Activated naive CD4-positive, alpha-beta T cell treated with anti-CD3 and anti-CD28 coated beads for 36 hours (primary cell): Measurements from ENCODE around the gene C2orf81. TPM values are rescaled to one million over a fixed set of nuclear protein-coding genes. Genes with fewer than 3 reads are reported as not detected.
"Not testable (repeated sequence)": the region's sequence is repeated elsewhere in the genome, so short reads cannot be mapped to it uniquely, and the experiment has no call there.

Source experiments
- CTCF ChIA-PET: fragments of 350-600 bp; sonication (Branson Sonifier 250); formaldehyde crosslinking; loops from one replicate; lab custom pipeline; 2021; ENCODE audit warnings: antibody characterized with exemption; lab: Charles Lee
- DNase-seq: peaks from one replicate; pipeline ENCODE4 v3.0.0-alpha.2; 2020
- H3K27ac Mint-ChIP-seq: one replicate; pipeline ENCODE4 v1.8.0; 2021; ENCODE audit warnings: mild to moderate bottlenecking, mixed read lengths
- H3K27me3 Mint-ChIP-seq: one replicate; pipeline ENCODE4 v1.8.0; 2021; ENCODE audit warnings: low read depth, mixed read lengths
- H3K36me3 Mint-ChIP-seq: one replicate; pipeline ENCODE4 v1.8.0; 2021; ENCODE audit warnings: low read depth, mixed read lengths
- H3K4me1 Mint-ChIP-seq: one replicate; pipeline ENCODE4 v1.8.0; 2021; ENCODE audit warnings: low read depth, mixed read lengths
- H3K4me3 Mint-ChIP-seq: one replicate; pipeline ENCODE4 v1.8.0; 2021; ENCODE audit warnings: mild to moderate bottlenecking, moderate library complexity, mixed read lengths
- H3K9me3 Mint-ChIP-seq: one replicate; pipeline ENCODE4 v1.8.0; 2021; ENCODE audit warnings: mixed read lengths
- intact Hi-C: fragments of 100-400 bp; cut with micrococcal nuclease; formaldehyde crosslinking; loops from one replicate; pipeline ENCODE4 v1.15.1; 2023
- total RNA-seq, 2 experiments: library from RNA; stranded (reverse); gene quantifications; one replicate each; pipeline ENCODE4 v1.2.3, GENCODE V29; 2021

Gene C2orf81
- total RNA-seq, 2 experiments from 2014 or later = 2.6 to 3.4 TPM

DNA sequence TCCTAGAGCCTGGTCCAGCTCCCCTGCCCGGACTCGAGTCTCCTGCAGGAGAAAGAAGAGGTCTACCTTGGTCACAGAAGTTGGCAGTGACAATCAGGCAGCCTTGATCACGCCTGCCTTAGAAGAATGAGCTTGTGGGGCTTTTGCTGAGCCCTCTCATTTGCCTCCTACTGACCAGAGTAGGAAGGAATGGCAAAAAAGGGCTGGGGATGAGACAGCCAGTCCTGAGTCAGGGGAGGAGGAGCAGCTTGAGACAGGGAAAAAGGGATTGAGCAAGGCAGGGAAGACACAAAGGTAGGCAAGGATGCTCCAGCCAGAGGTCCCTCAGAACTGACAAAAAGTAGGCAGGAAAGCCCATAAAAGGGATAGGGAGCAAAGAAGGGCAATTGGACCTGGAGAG, 6.1 kb upstream of the C2orf81 start:
- H3K9me3 Mint-ChIP-seq = no peaks in the 10 kb centered on the region
- no peaks in the 10 kb centered on the region for H3K36me3 Mint-ChIP-seq
- peaks cover 6% of the 10 kb centered on the region for H3K4me1 Mint-ChIP-seq
- no peaks in the 10 kb centered on the region for H3K27me3 Mint-ChIP-seq
- intact Hi-C loops = no loop called here
- CTCF ChIA-PET = interaction anchor here (1.3 to 1.7 kb wide), 2 partner anchors 13 to 178 kb away, joined by 3 to 4 read pairs; no protein-coding TSS in a partner anchor
- no peak overlapping the region for H3K4me3 Mint-ChIP-seq
- no peak overlapping the region for H3K27ac Mint-ChIP-seq
- no peak for DNase-seq

DNA sequence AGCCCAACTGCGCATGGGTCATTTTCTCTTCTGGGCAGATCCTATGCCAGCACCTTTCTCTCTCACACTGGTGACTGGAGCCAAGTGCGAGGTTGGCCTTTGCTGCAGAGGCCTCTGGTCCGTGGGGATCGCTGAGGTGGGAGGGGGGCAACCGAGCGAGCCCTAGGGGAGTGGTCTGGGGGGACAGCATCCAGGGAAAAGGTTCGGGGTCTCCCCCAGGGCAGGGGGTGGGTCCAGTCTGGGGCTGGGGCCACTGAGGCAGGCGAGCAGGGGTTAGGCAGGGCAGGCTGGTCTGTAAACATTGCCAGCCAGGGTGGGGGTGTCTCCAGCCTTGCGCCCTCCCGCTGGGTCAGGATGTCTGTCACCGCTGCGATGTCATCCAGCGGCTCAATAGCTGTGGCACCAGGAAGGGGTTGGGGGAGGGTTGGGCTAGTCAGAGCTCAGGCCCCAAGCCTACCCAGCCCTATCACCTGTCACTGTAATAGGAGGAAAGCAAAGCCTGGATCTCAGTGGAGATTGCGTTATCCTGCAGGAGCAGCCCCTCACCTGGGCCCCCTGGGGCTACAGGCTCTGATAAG, 4.9 kb upstream of the C2orf81 start:
- DNase-seq = no peak
- peaks cover 13% of the 10 kb centered on the region for H3K4me1 Mint-ChIP-seq
- H3K9me3 Mint-ChIP-seq = no peaks in the 10 kb centered on the region
- intact Hi-C loops = no loop called here
- no peaks in the 10 kb centered on the region for H3K27me3 Mint-ChIP-seq
- CTCF ChIA-PET = interaction anchor here (1.3 kb wide), 1 partner anchor 14 kb away, joined by 3 read pairs; no protein-coding TSS in a partner anchor
- no peak overlapping the region for H3K27ac Mint-ChIP-seq
- no peak overlapping the region for H3K4me3 Mint-ChIP-seq
- no peaks in the 10 kb centered on the region for H3K36me3 Mint-ChIP-seq

DNA sequence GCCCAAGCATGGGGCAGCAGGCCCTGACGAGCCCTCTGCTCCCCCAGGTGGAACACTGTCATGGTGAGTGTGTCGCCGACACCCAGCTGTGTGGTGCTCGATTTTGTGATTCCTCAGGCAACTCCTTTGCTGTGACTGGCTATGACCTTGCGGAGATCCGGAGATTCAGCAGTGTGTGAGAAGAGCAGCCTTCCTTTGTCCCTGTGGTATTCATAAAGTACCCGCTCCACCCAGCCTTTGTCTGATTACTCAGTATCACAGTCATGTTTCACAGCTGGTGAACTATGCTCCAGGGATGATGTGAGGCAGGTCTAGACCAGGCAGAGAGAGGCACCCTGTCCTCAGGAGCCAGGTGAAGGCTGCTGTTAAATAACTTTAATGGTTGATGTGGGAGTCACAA, 4.1 kb upstream of the C2orf81 start:
- CTCF ChIA-PET = interaction anchor here (1.2 kb wide), 1 partner anchor 10 kb away, joined by 4 read pairs; no protein-coding TSS in a partner anchor
- H3K4me1 Mint-ChIP-seq = peaks cover 17% of the 10 kb centered on the region
- no peaks in the 10 kb centered on the region for H3K27me3 Mint-ChIP-seq
- H3K27ac Mint-ChIP-seq = no peak overlapping the region
- no peak overlapping the region for H3K4me3 Mint-ChIP-seq
- intact Hi-C loops = no loop called here
- no peak for DNase-seq
- no peaks in the 10 kb centered on the region for H3K9me3 Mint-ChIP-seq
- H3K36me3 Mint-ChIP-seq = no peaks in the 10 kb centered on the region

DNA sequence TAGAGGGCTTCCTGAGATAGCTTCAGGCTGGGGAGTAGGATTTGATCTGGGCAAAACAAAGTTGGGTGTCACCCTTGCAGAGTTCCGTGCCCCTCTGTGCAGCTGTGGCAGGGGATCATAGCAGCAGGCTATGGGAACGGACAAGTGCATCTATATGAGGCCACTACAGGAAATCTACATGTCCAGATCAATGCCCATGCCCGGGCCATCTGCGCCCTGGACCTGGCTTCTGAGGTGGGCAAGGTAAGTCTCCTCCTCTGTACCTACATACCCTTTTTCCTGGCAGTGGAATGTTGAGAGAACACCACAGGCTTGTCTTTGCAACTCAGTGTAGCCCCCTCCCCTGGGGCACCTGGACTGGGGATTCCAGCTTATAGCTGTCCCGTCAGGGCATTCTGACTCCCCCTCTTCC, 3.6 kb upstream of the C2orf81 start:
- H3K4me3 Mint-ChIP-seq = no peak overlapping the region
- H3K9me3 Mint-ChIP-seq = no peaks in the 10 kb centered on the region
- CTCF ChIA-PET = interaction anchor here (1.2 kb wide), 1 partner anchor 11 kb away, joined by 4 read pairs; no protein-coding TSS in a partner anchor
- no peak for DNase-seq
- peaks cover 22% of the 10 kb centered on the region for H3K4me1 Mint-ChIP-seq
- H3K27me3 Mint-ChIP-seq = no peaks in the 10 kb centered on the region
- intact Hi-C loops = no loop called here
- no peak overlapping the region for H3K27ac Mint-ChIP-seq
- H3K36me3 Mint-ChIP-seq = no peaks in the 10 kb centered on the region

DNA sequence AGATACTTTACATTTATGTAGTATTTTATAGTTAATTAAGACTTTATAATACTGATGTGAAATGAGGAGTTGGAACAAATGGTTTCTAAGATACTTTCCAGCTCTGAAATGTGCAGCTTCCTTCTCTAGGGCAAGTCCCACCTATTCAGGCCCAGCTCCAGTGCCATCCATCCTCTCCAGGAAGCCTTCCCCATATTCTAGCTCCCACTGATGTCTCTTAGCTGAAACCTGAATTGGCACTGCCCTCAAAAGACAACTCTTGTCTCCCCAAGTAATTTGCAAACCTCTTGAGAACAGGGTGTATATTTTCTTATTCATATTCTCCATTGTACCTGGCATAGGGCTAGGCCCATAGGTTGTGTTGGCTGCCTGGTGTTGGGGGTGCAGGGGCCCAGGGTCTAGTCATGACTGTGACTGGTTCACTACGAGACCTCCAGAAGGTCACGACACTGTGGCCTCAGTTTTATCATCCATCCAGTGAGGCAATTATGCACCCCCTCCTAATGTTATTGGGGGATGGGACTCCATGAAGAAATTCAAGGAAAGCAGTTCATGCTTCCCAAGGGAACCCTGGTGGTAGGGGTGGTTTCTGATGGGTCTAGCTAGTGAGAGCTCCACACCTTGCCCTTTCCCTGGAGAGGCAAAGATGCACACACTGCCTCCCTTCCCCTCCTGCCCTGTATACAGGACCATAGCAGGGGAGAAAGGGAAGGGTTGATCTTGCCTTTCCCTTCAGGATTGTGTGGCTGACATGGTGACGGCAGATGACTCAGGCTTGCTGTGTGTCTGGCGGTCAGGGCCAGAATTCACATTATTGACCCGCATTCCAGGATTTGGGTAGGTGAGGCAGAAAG, 2.9 kb upstream of the C2orf81 start:
- CTCF ChIA-PET = interaction anchor here (1.2 kb wide), 1 partner anchor 11 kb away, joined by 4 read pairs; no protein-coding TSS in a partner anchor
- Mint-ChIP-seq H3K27ac (no peak overlapping the region), H3K27me3 (no peaks in the 10 kb centered on the region), H3K36me3 (no peaks in the 10 kb centered on the region), H3K4me1 (peaks cover 24% of the 10 kb centered on the region), H3K4me3 (no peak overlapping the region), H3K9me3 (no peaks in the 10 kb centered on the region)
- DNase-seq = no peak
- intact Hi-C loops = no loop called here

DNA sequence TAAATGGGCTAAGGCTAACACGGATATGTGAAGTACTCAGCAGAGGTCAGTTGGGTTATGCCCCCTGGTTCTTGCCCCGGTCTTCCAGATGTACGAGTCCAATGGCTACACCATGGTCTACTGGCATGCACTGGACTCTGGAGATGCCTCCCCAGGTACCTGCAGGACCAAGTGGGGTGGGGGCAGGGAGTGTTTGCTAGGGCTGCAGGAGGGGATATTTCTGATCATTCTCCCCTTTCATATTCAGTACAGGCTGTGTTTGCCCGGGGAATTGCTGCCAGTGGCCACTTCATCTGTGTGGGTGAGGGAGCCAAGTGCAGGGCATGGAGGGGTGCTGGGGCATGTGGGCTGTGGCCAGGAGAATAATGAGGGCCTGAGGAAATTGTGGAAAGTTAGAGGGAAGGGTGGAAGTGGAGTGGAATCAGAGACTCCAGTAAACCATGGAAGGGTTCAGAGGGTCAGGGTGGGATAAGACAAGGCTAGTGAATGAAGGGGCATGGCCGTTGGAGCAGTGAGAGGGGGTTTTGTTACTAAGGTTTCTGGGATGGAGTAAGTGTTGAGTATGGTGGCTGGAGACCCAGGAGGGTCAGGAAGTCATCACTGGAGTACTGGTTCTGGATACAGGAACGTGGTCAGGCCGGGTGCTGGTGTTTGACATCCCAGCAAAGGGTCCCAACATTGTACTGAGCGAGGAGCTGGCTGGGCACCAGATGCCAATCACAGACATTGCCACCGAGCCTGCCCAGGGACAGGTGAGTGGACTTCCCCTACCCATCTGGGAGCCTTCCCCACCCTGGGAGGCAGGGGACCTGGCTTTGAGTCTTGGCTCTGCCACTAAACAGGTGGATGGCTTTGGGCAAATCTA, 2.0 kb upstream of the C2orf81 start:
- intact Hi-C loops = no loop called here
- Mint-ChIP-seq H3K4me3 (peak overlapping the region; percentile 99), H3K4me1 (peaks cover 24% of the 10 kb centered on the region), H3K27ac (no peak overlapping the region), H3K36me3 (no peaks in the 10 kb centered on the region), H3K9me3 (no peaks in the 10 kb centered on the region), H3K27me3 (no peaks in the 10 kb centered on the region)
- no peak for DNase-seq
- CTCF ChIA-PET = no interaction called here

DNA sequence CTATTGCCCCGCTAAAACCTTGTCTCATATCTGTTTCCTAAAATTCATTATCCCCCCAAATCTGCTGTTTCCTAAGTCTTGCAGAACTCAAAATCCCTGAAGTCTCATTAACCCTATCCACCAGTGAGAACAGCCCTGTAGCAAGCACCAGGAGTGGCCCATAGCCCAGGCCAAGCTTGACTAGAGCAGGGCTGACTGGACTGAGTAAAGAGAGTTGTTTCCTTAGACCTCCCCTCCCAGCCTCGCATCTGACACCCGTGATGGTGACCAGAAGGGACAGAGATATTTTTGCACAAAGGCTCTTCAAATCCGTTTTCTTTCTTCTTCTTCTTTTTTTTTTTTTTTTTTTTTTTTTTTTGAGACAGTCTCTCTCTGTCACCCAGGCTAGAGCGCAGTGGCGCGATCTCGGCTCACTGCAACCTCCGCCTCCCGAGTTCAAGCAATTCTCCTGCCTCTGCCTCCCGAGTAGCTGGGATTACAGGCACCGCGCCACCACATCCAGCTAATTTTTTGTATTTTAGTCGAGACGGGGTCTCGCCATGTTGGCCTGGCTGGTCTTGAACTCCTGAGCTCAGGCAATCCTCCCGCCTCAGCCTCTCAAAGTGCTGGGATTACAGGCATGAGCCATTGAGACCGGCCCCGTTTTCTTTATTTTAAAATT, 846 bp downstream of the C2orf81 start:
- not testable (repeated sequence) for H3K9me3 Mint-ChIP-seq, DNase-seq, H3K36me3 Mint-ChIP-seq, H3K27me3 Mint-ChIP-seq
- intact Hi-C loops = loop anchor here (1.0 kb wide), 3 partner anchors 28 to 109 kb away; partner anchors contain the start of genes AUP1 and HTRA2
- Mint-ChIP-seq H3K27ac (peak overlapping the region; percentile 6), H3K4me1 (peaks cover 28% of the 10 kb centered on the region), H3K4me3 (peak overlapping the region; percentile 99)
- CTCF ChIA-PET = interaction anchor here (0.6 to 2.0 kb wide), 4 partner anchors 11 to 123 kb away, joined by 3 to 9 read pairs (median 4); no protein-coding TSS in a partner anchor

DNA sequence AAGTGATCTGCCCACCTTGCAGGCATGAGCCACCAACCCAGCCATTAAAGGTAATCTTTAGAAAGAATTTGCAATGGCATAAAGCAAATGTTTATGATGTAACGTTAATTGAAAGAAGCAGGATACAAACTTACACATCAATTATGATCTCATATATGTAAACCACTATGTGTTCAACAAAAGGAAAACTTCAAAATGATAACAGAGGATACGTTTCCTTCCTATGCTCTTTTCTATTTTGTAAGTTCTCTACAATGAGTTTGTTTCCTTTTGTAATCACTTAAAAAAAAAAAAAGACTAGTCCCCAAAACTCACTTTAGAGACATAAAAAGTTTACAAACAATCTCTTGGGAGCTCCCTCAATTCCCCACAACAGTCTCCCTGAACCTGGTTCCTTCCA, 1.4 kb downstream of the C2orf81 start:
- CTCF ChIA-PET = interaction anchor here (0.7 kb wide), 1 partner anchor 122 kb away, joined by 3 read pairs; no protein-coding TSS in a partner anchor
- Mint-ChIP-seq H3K27ac (peak overlapping the region; percentile 6), H3K9me3 (no peaks in the 10 kb centered on the region), H3K4me3 (peak overlapping the region; percentile 99), H3K4me1 (peaks cover 31% of the 10 kb centered on the region), H3K27me3 (no peaks in the 10 kb centered on the region), H3K36me3 (no peaks in the 10 kb centered on the region)
- DNase-seq = no peak
- intact Hi-C loops = no loop called here

DNA sequence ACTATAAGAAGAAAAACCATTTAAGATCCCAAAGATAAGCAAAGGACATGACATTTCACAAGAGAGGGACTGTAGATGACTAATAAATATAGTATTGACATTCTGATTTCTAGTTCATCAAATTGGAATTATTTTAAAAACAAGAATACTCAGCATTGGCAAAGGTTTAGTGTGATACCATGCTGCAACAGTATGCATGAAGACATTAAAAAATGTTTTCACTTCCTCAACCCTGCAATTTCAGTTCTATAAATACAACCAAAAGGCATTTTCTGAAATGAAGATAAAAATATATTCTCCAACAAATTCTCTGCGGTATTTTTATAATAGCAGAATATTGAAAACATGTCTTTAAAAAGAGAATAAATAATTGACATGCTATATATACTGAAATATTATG, 2.1 kb downstream of the C2orf81 start:
- Mint-ChIP-seq H3K9me3 (no peaks in the 10 kb centered on the region), H3K4me1 (peaks cover 34% of the 10 kb centered on the region), H3K27ac (no peak overlapping the region), H3K4me3 (no peak overlapping the region), H3K36me3 (no peaks in the 10 kb centered on the region), H3K27me3 (no peaks in the 10 kb centered on the region)
- CTCF ChIA-PET = interaction anchor here (0.6 to 0.9 kb wide), 2 partner anchors 28 to 490 kb away, joined by 3 to 4 read pairs; no protein-coding TSS in a partner anchor
- DNase-seq = no peak
- intact Hi-C loops = no loop called here

DNA sequence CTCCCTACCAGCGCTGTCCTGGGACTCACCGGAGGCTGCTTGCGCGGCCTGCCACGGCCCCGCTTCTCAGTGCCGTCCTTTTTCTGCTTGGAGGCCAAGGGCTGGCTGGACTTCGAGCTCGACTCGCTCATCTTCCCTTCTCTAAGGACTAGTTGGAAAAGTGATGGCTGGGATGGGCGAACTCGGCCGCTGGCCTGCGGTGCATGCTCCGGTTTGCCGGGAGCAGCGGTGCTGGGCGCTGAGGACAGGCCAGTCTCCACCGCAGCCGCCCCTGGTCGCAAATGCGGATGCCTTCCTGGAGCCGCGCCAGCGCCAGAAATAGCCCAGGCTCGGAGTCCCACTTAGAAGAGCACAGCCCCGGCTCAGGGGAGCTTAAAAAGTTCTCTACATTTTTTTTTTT, 3.1 kb downstream of the C2orf81 start:
- intact Hi-C loops = no loop called here
- CTCF ChIA-PET = no interaction called here
- H3K9me3 Mint-ChIP-seq = no peaks in the 10 kb centered on the region
- no peak overlapping the region for H3K4me3 Mint-ChIP-seq
- H3K27ac Mint-ChIP-seq = no peak overlapping the region
- peaks cover 32% of the 10 kb centered on the region for H3K4me1 Mint-ChIP-seq
- no peak for DNase-seq
- H3K27me3 Mint-ChIP-seq = no peaks in the 10 kb centered on the region
- H3K36me3 Mint-ChIP-seq = no peaks in the 10 kb centered on the region

DNA sequence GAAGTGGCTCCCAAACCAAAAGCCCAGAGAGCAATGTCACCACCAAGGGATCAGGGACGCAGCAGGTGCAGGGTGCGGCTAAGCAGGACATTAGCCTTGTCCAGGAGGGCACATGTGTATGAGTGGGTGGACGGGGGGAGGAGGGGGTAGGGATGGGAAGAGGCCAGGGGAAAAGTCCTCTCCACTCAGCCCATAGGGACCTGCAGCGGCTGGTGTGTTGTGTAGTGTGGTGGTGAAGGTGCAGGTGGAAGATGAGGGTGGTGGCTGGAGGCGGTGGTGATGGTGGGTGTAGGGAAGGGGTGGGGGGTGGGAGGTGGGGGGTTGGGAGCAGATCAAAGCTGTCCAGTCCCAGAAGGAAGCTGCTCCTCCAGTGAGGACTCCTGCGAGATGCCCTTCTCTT, 3.7 kb downstream of the C2orf81 start:
- Mint-ChIP-seq H3K27me3 (no peaks in the 10 kb centered on the region), H3K36me3 (no peaks in the 10 kb centered on the region), H3K9me3 (no peaks in the 10 kb centered on the region), H3K4me1 (peaks cover 30% of the 10 kb centered on the region), H3K4me3 (no peak overlapping the region), H3K27ac (no peak overlapping the region)
- intact Hi-C loops = no loop called here
- DNase-seq = no peak
- CTCF ChIA-PET = no interaction called here
